ENCODE data around the gene NAA60.

The NAA60 gene

DNA sequence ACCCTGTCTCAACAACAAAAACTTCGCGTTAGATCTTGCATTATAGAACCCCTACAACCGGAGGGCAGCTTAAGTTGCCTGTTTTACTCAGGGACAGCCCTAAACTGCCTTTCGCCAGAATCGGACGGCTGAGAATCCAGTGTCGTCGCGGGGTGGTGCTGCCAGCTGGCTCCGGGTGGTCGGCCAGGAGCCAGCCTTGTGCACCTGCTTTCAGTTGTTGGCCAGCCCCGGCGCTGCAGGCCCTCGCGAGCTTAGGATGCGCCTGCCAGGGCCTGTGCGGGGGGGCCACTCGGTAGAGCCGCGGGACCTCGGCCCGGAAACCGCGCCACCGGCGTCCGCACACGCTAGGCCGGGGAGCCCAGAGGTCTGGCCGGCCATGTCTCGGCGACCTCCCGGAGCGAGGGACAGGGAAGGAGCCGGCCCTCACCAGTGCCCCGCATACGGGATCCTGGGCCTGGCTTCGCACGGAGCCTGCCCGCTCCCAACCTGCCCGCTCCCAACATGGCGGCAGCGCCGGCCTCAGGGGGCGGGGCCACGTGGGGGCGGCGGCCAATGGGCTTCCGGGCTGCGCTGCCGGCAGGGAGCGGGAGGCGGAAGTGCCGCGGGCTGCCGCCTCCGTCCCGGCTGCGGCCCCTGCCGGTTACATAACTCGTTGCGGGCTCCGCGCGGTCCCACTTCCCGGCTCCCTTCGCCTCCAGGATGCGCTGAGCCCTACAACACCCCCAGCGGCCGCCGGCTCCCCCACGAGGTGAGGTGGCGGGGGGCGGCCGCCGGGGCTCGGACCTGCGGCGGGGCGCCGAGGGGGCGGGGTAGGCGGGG lies 14.2 kb downstream of the NAA60 start:
- peak overlapping the region; percentile 95 for H3K4me3 ChIP-seq (ENCODE audit: low read length)
- DNase-seq (ENCODE audit: low read depth), result peak; percentile 88
- TF ChIP-seq, protein P1, sequence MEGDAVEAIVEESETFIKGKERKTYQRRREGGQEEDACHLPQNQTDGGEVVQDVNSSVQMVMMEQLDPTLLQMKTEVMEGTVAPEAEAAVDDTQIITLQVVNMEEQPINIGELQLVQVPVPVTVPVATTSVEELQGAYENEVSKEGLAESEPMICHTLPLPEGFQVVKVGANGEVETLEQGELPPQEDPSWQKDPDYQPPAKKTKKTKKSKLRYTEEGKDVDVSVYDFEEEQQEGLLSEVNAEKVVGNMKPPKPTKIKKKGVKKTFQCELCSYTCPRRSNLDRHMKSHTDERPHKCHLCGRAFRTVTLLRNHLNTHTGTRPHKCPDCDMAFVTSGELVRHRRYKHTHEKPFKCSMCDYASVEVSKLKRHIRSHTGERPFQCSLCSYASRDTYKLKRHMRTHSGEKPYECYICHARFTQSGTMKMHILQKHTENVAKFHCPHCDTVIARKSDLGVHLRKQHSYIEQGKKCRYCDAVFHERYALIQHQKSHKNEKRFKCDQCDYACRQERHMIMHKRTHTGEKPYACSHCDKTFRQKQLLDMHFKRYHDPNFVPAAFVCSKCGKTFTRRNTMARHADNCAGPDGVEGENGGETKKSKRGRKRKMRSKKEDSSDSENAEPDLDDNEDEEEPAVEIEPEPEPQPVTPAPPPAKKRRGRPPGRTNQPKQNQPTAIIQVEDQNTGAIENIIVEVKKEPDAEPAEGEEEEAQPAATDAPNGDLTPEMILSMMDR (conservative IDR thresholded peaks at IDR 0.05; ENCODE audit: low read length), result peak; percentile 43

DNA sequence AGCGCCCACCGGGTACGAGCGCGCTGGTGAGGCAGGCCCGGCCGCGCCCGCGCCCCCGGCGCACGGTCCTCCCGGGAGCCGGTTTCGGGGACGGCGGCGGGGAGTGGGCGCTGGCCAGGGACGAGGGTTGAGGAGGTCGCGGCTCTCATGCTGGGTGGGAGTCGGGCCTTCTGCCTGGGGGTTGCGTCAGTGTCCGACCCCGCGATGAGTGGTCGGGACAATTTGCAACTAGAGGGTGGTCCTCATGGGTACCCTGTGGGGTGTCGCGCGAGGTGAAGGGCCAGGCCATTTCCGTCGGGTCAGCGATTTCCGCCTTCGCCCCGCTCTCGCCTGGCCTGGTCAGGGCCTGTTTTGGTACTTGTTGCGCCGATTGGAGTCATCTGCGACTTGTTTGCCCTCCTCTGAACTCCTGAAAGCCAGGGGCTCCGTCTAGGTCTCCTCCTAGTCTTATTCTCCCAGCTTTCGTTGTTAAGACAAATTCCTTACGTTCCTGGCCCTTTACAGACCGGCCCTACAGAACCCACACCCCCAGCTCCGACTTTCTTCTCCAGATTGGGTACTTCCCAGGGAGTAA lies 14.9 kb downstream of the NAA60 start:
- DNase-seq (ENCODE audit: low read depth), result peak; percentile 65

DNA sequence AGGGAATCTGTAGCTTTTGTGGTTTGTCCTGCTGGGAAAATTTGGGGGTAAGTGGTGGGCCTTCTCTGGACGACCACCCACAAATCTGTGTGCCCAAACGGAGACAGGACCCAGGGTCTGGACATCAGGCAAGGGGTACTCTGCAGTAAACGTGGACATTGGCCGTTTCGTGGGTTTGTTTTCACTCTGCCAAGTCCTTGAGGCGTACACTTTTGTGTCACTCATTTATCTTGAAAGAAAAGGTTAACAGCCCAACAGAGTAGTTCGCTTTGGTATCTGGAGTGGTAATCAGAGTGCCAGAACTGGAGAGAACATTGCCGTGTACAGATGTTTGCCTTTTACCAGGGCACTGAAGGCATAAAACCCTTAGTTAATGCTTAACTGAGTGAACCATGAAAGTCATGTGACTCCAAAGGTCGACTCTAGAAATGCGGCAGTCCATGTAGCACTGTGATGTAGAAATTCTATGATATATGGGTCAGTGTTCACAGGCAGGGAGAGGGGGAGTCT lies 15.4 kb downstream of the NAA60 start:
- TF ChIP-seq, protein P1 (conservative IDR thresholded peaks at IDR 0.05; ENCODE audit: low read length), result no peak
- DNase-seq (ENCODE audit: low read depth), result peak; percentile 28
- peak overlapping the region; percentile 95 for H3K4me3 ChIP-seq (ENCODE audit: low read length)

More for the DNA sequence above, 14.9 kb downstream of the NAA60 start:
- H3K4me3 ChIP-seq (ENCODE audit: low read length), result peak overlapping the region; percentile 95
- TF ChIP-seq, protein P1 (conservative IDR thresholded peaks at IDR 0.05; ENCODE audit: low read length), result no peak

DNA sequence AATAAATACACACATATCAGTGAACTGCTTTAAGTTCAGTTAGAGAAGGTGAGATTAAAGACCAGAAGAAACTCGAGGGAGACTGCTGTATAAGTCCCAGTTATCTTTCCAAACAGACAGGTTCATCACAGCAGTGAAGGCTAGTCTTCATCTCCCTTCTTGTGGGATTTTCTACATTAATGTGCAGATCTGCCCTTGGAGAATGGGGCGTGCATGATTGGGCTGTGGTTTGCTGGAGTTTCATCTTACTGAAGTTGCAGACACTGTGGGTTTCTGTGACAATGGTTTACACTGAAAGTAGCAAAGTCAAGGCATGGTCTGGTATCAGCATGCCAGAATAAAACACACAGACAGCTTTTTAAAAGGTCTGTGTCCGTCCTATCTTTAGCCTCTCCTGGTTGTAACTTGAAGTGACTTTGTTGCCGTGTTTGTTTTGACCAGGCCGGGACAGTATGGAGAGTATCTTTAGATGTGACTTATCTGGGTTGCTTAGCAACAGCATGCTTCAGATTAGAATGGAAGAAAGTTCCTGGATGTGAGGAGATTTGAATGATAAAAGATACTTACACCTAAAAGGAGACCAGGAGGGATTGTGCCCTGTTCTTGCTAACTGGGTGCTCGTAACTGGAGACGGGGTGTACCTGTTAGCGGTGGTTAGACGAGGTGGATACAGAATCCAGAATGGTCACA lies 16.1 kb downstream of the NAA60 start:
- H3K4me3 ChIP-seq (ENCODE audit: low read length), result peak overlapping the region; percentile 95
- no peak for DNase-seq (ENCODE audit: low read depth)
- TF ChIP-seq, protein P1 (conservative IDR thresholded peaks at IDR 0.05; ENCODE audit: low read length), result no peak

DNA sequence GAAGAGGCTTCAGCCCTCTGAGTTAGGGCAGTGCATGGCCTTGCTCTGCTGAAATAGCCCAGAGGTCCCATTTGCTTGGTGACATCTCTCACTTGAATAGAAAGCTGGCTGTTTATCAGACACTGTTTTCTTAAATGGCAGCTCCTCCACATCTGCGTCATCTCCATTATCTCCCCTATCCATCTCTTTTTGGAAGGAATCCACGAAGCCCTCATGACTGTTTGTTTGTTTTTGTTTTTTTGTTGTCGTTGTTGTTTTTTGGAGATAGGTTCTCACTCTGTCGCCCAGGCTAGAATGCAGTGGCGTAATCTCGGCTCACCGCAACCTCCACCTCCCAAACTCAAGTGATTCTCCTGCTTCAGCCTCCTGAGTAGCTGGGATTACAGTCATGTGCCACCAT lies 16.6 kb downstream of the NAA60 start:
- H3K4me3 ChIP-seq (ENCODE audit: low read length), result peak overlapping the region; percentile 0; the same call in 1 of the 2 replicates
- no peak for DNase-seq (ENCODE audit: low read depth)
- TF ChIP-seq, protein P1 (conservative IDR thresholded peaks at IDR 0.05; ENCODE audit: low read length), result no peak

DNA sequence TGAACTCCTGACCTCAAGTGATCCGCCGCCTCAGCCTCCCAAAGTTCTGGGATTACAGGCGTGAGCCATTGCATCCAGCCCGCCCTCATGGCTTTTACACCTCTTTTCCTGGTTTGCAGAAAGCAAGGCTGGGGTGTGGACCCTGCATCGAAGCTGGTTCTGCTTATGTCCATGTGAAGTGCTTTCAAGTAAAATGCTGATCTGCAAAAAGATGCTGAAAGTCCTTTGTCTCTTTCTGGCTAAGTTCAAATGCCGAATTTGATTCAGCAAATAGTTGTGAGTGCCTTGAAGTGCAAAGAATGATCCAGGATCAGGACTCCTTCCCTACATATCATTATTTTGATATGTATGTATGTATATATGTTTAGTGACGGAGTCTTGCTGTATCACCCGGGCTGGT lies 17.1 kb downstream of the NAA60 start:
- DNase-seq (ENCODE audit: low read depth), result no peak
- TF ChIP-seq, protein P1 (conservative IDR thresholded peaks at IDR 0.05; ENCODE audit: low read length), result no peak
- H3K4me3 ChIP-seq (ENCODE audit: low read length), result no peak overlapping the region
